ENCODE measurements around the gene KIF4A. TPM values are rescaled to one million over a fixed set of nuclear protein-coding genes. Genes with fewer than 3 reads are reported as not detected.
"Not testable (repeated sequence)": the region's sequence is repeated elsewhere in the genome, so short reads cannot be mapped to it uniquely, and the experiment has no call there.

KIF4A gene, protein sequence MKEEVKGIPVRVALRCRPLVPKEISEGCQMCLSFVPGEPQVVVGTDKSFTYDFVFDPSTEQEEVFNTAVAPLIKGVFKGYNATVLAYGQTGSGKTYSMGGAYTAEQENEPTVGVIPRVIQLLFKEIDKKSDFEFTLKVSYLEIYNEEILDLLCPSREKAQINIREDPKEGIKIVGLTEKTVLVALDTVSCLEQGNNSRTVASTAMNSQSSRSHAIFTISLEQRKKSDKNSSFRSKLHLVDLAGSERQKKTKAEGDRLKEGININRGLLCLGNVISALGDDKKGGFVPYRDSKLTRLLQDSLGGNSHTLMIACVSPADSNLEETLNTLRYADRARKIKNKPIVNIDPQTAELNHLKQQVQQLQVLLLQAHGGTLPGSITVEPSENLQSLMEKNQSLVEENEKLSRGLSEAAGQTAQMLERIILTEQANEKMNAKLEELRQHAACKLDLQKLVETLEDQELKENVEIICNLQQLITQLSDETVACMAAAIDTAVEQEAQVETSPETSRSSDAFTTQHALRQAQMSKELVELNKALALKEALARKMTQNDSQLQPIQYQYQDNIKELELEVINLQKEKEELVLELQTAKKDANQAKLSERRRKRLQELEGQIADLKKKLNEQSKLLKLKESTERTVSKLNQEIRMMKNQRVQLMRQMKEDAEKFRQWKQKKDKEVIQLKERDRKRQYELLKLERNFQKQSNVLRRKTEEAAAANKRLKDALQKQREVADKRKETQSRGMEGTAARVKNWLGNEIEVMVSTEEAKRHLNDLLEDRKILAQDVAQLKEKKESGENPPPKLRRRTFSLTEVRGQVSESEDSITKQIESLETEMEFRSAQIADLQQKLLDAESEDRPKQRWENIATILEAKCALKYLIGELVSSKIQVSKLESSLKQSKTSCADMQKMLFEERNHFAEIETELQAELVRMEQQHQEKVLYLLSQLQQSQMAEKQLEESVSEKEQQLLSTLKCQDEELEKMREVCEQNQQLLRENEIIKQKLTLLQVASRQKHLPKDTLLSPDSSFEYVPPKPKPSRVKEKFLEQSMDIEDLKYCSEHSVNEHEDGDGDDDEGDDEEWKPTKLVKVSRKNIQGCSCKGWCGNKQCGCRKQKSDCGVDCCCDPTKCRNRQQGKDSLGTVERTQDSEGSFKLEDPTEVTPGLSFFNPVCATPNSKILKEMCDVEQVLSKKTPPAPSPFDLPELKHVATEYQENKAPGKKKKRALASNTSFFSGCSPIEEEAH
- total RNA-seq (2014; rRNA removed; shearing (Covaris generic); ENCODE audit: low replicate concordance) = 18.1 and 19.9 TPM in 2 replicates

DNA sequence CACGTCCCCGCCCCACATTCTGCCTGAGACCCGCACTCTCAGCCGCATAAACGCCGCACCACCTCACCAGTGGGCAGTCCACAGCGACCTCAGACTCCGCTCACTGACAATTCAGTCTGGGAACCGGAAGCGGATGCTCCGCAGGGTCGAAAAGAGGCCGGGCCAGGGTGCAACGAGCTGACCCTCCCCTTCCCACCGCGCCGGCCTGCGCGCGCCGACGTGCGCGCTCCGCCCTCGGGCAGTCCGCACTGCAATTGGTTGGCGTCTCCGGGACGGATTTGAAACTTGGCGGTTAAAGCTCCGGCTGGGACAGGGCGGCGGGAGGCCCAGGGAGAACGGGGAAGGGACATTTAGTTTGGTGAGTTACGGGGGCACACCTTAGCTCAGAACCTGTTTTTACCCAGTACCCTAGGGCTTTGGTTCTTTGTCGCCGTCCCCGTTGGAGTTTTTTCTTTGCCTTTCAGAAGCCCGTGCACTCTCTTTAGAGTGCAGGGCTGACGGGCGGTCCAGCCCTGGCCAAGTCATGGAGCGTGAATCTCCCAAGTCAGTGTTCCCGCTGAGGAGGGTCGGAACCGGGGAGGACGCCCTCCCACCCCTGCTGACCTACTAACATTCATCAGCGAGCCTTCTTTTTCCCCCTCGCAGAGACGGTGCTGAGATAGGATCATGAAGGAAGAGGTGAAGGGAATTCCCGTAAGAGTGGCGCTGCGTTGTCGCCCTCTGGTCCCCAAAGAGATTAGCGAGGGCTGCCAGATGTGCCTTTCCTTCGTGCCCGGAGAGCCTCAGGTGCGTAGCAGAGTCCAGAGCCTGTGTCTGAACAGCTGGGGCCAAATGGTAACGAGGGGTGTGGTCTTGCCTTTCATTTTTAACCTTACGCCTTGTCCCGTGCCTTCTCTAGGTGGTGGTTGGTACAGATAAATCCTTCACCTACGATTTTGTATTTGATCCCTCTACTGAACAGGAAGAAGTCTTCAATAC is at the start of gene KIF4A, which contains the start of gene PDZD11:
Gene KIF4A (plus strand): TSS at position 312 of the 978 bp plus-strand sequence. CDS start 355 bp downstream, at position 667.
Gene PDZD11 (minus strand): TSS at position 135 of the 978 bp plus-strand sequence. CDS start 586 bp downstream, outside the sequence.
- in situ Hi-C loops (cut with HindIII; ENCODE audit: low pct_unique_long_range_greater_than_20kb, low sequenced_read_pairs) = no loop called here

DNA sequence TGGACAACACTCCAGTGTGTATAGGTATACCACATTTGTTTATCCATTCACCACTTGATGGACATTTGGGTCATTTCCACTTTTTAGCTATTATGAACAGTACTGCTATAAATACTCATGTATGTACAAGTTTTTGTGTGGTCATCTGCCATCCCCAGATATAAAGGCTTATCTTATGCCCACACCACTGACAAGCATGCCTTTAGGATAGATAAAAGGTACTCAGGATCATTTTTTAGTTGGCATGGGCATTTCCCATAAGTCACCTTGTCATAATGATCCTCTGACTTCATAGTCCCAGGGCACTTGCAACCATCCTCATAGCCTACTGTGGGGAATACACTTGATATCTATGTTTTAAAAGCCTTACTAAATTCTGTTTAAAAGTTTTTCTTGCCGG is 49.2 kb upstream of the KIF4A start:
- in situ Hi-C loops (cut with HindIII; ENCODE audit: low pct_unique_long_range_greater_than_20kb, low sequenced_read_pairs) = no loop called here
- no peak for DNase-seq (ENCODE audit: low read depth)

More for the DNA sequence above, at the start of gene KIF4A, which contains the start of gene PDZD11:
- peak; percentile 83 for DNase-seq (ENCODE audit: low read depth)

DNA sequence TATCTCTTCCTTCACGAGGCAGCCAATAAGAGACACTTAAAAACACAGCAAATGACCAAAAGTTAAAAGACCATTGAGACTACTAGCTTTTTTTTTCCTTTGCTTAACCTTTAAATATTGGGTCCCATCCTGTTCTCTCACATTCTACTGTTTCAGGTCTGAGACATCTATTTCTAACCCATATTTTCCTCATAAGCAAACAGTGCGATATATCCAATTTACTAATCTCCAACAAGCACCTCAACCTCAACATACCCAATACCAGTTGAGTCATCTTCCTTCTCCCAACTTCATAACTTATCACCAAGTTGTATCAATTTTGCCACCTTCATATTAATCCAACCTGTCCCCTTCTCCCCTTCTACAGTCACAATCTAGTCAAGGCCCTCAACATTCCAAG is 48.4 kb upstream of the KIF4A start:
- no peak for DNase-seq (ENCODE audit: low read depth)
- in situ Hi-C loops (cut with HindIII; ENCODE audit: low pct_unique_long_range_greater_than_20kb, low sequenced_read_pairs) = no loop called here

DNA sequence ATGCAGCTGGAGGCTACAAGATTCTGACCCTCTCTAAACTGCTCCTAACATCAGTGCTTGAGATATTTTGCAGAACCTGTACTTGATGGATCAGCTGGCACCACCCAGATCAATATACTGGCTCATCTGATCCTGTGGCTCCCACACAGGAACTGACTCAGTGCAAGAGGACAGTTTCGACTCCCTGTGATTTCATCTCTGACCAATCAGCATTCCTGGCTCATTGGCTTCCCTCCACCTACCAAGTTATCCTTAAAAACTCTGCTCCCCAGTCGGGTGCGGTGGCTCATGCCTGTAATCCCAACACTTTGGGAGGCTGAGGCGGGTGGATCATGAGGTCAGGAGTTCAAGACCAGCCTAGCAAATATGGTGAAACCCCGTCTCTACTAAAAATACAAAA is 46.3 kb upstream of the KIF4A start:
- in situ Hi-C loops (cut with HindIII; ENCODE audit: low pct_unique_long_range_greater_than_20kb, low sequenced_read_pairs); DNase-seq (ENCODE audit: low read depth): not testable (repeated sequence)

DNA sequence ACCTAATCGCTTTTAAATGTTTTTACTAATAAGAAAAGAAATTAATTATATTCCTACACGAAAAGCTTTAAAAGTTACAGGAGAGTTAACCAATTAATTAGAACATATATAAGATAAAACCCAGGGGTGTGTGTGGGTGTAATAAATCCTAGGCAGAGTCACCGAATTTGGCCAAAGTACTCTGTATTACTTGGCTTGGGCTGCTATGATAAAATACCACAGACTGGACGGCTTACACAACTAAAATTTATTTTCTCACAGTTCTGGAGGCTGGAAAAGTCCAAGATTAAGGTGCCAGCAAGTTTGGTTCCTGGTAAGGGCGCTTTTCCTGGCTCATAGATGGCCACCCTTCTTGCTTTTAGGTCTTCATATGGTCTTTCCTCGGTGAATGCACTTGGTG is 45.0 kb upstream of the KIF4A start:
- in situ Hi-C loops (cut with HindIII; ENCODE audit: low pct_unique_long_range_greater_than_20kb, low sequenced_read_pairs) = no loop called here
- no peak for DNase-seq (ENCODE audit: low read depth)

DNA sequence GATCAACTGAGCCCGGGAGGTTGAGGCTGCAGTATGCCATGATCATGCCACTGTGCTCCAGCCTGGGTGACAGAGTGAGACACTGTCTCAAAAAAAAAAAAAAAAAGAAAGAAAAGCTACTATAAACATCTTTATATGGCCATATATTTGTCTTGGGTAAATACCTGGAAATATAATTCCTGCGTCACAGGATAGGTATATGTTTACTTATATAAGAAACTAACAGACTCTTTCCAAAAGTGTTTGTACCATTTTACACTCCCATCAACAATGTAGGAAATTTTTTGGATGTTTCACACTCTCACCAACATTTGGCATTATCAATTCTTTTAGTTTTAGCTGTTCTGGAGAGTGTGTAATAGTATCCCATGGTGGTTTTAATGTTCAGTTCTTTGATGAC is 42.7 kb upstream of the KIF4A start:
- in situ Hi-C loops (cut with HindIII; ENCODE audit: low pct_unique_long_range_greater_than_20kb, low sequenced_read_pairs) = no loop called here
- no peak for DNase-seq (ENCODE audit: low read depth)

DNA sequence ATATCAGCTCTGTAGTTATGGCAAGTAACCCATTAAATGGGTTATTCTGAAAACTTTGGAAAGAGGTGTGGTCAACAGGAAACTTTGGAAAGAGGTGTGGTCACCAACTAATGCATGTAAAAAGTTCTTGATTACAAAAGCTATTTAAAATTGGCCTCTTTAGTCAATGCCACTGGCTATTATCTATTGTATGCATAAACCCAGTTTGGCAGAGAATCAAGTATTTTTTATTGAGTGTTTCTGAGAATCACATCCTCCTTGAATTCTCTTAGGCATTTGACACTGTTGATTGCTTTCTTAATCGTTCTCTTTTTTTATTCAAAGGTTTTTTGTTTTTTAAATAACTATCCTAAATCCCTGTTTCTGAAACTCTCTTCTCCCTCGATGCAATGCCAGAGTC is 37.4 kb upstream of the KIF4A start:
- in situ Hi-C loops (cut with HindIII; ENCODE audit: low pct_unique_long_range_greater_than_20kb, low sequenced_read_pairs) = no loop called here

DNA sequence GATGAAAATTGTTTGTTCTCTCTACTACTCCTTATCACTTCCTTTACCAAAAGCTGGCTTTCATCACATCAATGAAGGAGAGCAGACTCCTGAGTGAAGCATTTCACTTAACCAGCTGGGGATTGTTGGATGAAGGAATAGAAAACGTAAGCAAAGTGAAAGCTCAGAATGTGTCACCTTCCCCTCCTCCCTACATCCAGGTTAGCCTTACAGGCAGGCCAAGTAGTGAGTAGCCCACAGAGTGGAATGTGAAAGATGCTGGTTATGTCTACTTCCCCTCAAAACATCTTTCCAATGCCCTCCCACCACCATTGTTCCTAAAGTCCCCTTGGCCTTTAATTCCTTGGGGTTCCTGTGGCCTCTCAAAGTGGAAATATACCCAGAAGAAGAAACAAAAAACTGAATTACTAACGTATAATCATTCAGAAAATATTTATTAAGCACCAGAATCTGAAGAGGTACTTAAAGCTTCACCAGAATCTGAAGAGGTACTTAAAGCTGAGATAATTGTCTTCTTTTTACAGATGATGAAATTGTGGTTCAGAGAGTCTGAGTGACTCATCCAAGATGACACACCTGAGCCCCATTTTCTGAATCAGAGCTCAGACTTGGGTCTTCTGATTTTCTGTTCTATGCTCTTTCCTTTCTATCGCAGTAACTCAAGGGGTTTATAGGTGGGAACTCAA is 36.4 kb upstream of the KIF4A start:
- in situ Hi-C loops (cut with HindIII; ENCODE audit: low pct_unique_long_range_greater_than_20kb, low sequenced_read_pairs) = no loop called here
- no peak for DNase-seq (ENCODE audit: low read depth)

More for the DNA sequence above, 37.4 kb upstream of the KIF4A start:
- DNase-seq (ENCODE audit: low read depth) = no peak

DNA sequence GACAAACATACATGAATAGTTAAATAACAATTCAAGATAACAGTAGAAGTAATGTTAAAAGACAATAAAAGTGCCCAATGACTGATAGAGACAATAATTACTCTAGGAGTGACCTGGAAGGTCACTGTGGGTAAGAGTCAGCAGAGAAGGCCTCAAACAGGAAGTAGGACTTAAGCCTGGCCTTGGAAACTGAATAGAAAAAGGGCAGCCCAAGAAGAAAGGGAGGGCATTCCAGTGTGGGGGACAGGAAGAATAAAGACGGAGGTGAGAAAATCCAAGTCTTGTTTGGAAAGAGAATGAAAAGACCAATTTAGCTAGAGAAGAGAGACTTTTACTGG is 35.9 kb upstream of the KIF4A start:
- no peak for DNase-seq (ENCODE audit: low read depth)
- in situ Hi-C loops (cut with HindIII; ENCODE audit: low pct_unique_long_range_greater_than_20kb, low sequenced_read_pairs) = no loop called here

DNA sequence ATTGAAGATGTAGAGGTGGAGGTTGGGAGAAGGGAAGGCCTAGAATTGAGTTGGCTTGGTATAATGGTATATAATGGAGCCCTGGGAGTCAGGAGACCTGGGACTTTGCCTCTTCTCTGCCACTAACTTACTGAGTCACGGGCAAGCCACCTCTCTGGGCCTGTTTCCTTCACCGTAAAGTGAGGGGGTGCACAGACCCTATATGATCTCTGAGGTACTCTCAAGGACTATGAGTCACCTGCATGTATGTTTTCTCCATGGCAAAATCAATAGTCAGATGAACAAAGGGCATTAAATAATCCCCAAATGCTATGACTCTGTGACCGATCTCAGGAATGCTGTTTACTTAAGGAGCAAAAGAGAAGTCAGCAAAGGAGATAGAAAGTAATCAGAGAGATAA is 35.0 kb upstream of the KIF4A start:
- in situ Hi-C loops (cut with HindIII; ENCODE audit: low pct_unique_long_range_greater_than_20kb, low sequenced_read_pairs) = no loop called here
- DNase-seq (ENCODE audit: low read depth) = no peak

DNA sequence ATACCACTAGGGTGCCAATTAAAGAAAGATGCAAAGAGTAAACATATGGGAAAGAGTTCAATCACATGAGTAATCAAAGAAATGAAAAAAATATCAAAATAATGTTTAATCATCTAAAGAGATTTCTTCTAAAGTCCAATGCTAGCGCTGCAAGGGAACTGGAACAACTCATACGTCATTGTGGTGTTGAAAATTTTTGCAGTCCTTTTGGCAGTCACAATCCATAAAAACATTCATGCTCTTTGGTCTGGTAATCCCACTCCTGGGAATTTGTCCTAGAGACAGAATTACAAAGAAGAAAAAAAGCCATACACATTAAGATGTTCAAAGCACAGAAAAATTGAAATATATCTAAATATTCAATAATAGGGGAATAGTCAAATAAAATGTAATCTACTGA is 34.5 kb upstream of the KIF4A start:
- DNase-seq (ENCODE audit: low read depth) = no peak

DNA sequence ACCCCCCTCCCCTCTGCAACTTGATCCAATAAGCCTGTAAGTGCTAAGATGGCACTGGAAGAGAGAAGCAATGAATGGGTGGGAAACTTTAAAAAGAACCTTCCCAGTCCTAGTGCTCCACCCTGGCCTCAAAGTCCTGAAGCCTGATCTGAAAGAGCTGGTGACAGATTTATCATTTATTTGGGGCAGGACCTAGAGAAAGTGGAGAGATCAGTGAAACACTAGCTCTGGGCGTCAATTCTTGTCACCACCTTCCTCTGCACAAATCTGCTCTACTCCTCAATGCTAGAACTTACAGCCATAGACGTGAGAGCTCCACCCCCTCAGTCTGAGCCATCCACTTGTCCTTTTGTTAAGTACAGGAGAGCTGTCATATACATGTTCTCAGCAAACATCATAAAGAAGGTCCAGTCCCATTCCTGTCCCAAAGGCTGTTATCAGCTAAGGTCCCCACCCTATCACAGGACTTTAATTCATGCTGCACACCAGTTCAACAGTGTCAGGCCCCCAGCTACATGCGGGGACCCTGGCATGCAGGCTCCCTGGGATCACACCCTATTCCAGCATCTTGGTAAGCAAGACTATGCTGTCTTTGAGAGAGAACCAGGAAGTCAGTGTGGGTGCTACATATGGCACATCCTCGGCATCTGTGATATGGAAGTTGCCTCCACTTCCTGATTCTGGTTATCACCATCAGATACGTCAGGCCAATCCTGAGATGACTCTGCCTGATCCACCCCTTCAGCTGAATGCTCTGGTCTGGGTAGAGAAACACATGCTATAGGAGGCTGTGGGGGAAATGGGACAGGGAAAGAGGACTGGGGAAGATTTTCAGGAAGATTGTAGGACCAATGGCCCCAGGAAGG is 32.2 kb upstream of the KIF4A start:
- DNase-seq (ENCODE audit: low read depth) = no peak
- in situ Hi-C loops (cut with HindIII; ENCODE audit: low pct_unique_long_range_greater_than_20kb, low sequenced_read_pairs) = no loop called here

More for the DNA sequence above, 34.5 kb upstream of the KIF4A start:
- in situ Hi-C loops (cut with HindIII; ENCODE audit: low pct_unique_long_range_greater_than_20kb, low sequenced_read_pairs) = no loop called here

DNA sequence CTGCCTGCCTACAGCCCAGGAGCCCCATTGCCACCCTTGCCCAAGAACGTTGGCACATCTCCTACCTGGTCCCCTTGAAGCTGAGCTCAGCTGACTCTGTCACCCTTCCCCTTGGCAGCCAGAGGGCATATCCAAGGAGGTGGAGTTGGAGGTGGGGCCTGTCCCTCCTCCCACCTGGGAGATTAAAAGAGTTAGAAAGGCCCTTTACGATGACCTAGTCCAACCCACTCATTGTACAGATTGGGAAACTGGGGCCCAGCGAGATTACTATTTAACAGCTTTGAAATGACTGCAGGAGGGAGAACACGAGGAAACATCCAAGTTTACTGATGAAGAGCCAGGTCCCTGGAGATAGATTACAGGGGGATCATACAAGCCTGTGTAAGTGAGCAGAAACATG is 29.8 kb upstream of the KIF4A start, which contains the start of gene P2RY4:
Gene P2RY4 (minus strand): TSS at position 101 of the 400 bp plus-strand sequence. CDS start 580 bp downstream, outside the sequence.
- DNase-seq (ENCODE audit: low read depth) = no peak
- in situ Hi-C loops (cut with HindIII; ENCODE audit: low pct_unique_long_range_greater_than_20kb, low sequenced_read_pairs) = no loop called here

DNA sequence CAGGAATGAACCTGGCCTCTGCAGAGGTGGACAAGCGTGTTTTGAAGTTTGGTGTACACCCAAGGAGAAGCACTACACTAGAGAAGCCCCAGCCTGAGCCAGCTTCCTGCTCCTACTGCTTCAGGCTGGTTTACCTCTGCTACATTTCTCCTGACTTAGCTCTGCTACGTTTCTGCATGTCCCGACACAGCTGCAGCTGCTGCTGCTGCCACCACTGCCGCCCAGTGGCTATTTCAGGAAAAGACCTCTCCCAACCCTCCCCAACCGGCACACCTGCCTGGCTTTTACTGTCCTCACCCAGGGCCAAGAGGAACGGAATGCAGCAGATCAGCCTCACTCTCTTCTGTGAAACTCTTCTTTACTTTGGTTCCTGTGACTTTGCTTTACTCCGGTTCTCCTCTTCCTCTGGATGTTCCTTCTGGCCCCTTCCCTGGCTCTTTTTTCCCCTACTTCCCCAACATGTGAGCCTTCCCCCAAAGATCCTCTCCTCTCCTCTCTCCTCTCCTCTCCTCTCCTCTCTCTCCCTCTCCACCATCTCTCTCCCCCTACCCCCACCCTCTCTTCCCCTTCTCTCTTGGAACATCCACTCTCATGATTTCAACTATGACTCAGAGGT is 26.8 kb upstream of the KIF4A start:
- peak; percentile 25 for DNase-seq (ENCODE audit: low read depth)
- in situ Hi-C loops (cut with HindIII; ENCODE audit: low pct_unique_long_range_greater_than_20kb, low sequenced_read_pairs) = no loop called here

DNA sequence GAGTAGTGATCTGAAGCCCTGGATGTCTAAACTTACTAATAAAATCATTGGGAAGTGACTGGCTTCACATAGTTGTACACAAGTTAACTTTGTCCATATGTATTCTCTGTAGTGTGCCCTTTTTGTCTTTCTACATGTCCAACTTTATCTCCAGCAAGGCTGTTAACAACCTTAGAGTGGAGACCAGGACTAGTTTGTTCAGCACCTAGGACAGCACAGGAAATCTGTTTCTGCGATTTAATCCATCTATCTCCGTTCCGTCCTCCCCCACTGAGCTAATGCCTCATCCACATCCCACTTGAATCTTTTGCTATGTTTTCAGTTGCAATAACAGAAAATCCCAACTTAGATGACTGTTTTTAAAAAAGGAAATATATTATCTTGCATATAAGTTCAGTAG is 25.1 kb upstream of the KIF4A start:
- in situ Hi-C loops (cut with HindIII; ENCODE audit: low pct_unique_long_range_greater_than_20kb, low sequenced_read_pairs) = no loop called here
- DNase-seq (ENCODE audit: low read depth) = no peak
